PFSK-1 (cell line): ENCODE measurements around the gene ENDOV.

Experiments
- REST ChIP-seq, 2 experiments: IDR thresholded peaks; 2 replicates each; pipeline versions ENCODE4 v1.6.1 to v1.8.0; 2011 to 2012; ENCODE audit warnings: low read depth in 2 of 2, low read length in 2 of 2, control low read depth in 1 of 2, inconsistent platforms in 1 of 2, mild to moderate bottlenecking in 1 of 2, moderate library complexity in 1 of 2; ENCODE audit not compliant: insufficient read depth in 1 of 2
- SIN3A ChIP-seq: IDR thresholded peaks from 2 replicates; pipeline ENCODE4 v1.6.1; 2012; ENCODE audit warnings: mild to moderate bottlenecking, low read length, moderate library complexity, borderline replicate concordance; ENCODE audit not compliant: insufficient read depth

- TF ChIP-seq REST (IDR thresholded peaks at IDR 0.05; ENCODE audit: insufficient read depth in 1 of 2, low read depth in 2 of 2, low read length in 2 of 2) (no peak), SIN3A (no peak)
Observed at GRCh38 chr17:80416940-80417293, 1.9 kb downstream of the ENDOV start.
